DND-41 (cell line): ENCODE data around the gene GRID2.

Source experiments
- EZH2 ChIP-seq: IDR thresholded peaks from 3 replicates; pipeline ENCODE4 v1.6.1; 2012; ENCODE audit warnings: borderline replicate concordance, low read depth, mild to moderate bottlenecking, moderate library complexity, low read length, inconsistent platforms; ENCODE audit not compliant: severe bottlenecking
- TF ChIP-seq, protein P1 (sequence below): IDR thresholded peaks from 2 replicates; pipeline ENCODE4 v1.5.1; 2012; ENCODE audit warnings: borderline replicate concordance, low read length, moderate library complexity, mild to moderate bottlenecking; ENCODE audit not compliant: poor library complexity, severe bottlenecking; ENCODE audit errors: extremely low read depth

- TF ChIP-seq, protein P1, sequence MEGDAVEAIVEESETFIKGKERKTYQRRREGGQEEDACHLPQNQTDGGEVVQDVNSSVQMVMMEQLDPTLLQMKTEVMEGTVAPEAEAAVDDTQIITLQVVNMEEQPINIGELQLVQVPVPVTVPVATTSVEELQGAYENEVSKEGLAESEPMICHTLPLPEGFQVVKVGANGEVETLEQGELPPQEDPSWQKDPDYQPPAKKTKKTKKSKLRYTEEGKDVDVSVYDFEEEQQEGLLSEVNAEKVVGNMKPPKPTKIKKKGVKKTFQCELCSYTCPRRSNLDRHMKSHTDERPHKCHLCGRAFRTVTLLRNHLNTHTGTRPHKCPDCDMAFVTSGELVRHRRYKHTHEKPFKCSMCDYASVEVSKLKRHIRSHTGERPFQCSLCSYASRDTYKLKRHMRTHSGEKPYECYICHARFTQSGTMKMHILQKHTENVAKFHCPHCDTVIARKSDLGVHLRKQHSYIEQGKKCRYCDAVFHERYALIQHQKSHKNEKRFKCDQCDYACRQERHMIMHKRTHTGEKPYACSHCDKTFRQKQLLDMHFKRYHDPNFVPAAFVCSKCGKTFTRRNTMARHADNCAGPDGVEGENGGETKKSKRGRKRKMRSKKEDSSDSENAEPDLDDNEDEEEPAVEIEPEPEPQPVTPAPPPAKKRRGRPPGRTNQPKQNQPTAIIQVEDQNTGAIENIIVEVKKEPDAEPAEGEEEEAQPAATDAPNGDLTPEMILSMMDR = no peak
- TF ChIP-seq EZH2 = no peak
Measured at GRCh38 chr4:92535599-92535998, 231.8 kb downstream of the GRID2 start.
